Stimulated activated CD4-positive, alpha-beta T cell treated with anti-CD3 and anti-CD28 coated beads, Interleukin-4, amount 100 ng/mL, for 1 hour (primary cell): ENCODE measurements around the gene GLB1L3.

Source experiments
- DNase-seq: peaks from one replicate; pipeline ENCODE4 v3.0.0-alpha.2; 2020

Gene GLB1L3

GRCh38 chr11:134365011-134365925 lies 89.1 kb downstream of the GLB1L3 start:
- no peak for DNase-seq

- DNase-seq: no peak
Observed at GRCh38 chr11:134366254-134366653, 90.1 kb downstream of the GLB1L3 start.

- no peak for DNase-seq
Observed at GRCh38 chr11:134367781-134368180, 91.6 kb downstream of the GLB1L3 start.
